HL-60 (cell line): Measurements from ENCODE around the gene EAF1.

Experiments used
- CTCF ChIP-seq: IDR thresholded peaks from one replicate; pipeline ENCODE4 v1.5.1; 2011; ENCODE audit warnings: low read length, control low read depth, inconsistent platforms; ENCODE audit not compliant: insufficient read depth
- POLR2AphosphoS5 ChIP-seq: IDR thresholded peaks from 2 replicates; pipeline ENCODE4 v1.6.1; 2012; ENCODE audit warnings: low read depth

- TF ChIP-seq CTCF (no peak), POLR2AphosphoS5 (peak; percentile 81)
Observed at GRCh38 chr3:15427182-15427880, at the start of gene EAF1, which contains the start of gene METTL6.
